ENCODE data around the gene LINGO3.

The LINGO3 gene

GRCh38 chr19:2278459-2279158 is 29.3 kb downstream of the LINGO3 start:
- DNase-seq, result peak; percentile 45

- DNase-seq, result no peak
Measured at GRCh38 chr19:2277138-2277537, 30.8 kb downstream of the LINGO3 start.

- peak; percentile 52 for DNase-seq
Measured at GRCh38 chr19:2276429-2276986, 31.4 kb downstream of the LINGO3 start.

- DNase-seq, result peak; percentile 48
Measured at GRCh38 chr19:2275588-2276428, 32.1 kb downstream of the LINGO3 start.

GRCh38 chr19:2274931-2275535 is 32.9 kb downstream of the LINGO3 start:
- peak; percentile 91 for DNase-seq

GRCh38 chr19:2274185-2274711 is 33.7 kb downstream of the LINGO3 start:
- DNase-seq, result peak; percentile 41

- DNase-seq, result peak; percentile 95
Measured at GRCh38 chr19:2273356-2274184, 34.4 kb downstream of the LINGO3 start.

- no peak for DNase-seq
Measured at GRCh38 chr19:2271234-2272103, 36.5 kb downstream of the LINGO3 start.

- peak; percentile 83 for DNase-seq
Measured at GRCh38 chr19:2270423-2271233, 37.3 kb downstream of the LINGO3 start.

- no peak for DNase-seq
Measured at GRCh38 chr19:2270157-2270422, 37.9 kb downstream of the LINGO3 start.

- DNase-seq, result peak; percentile 98
Measured at GRCh38 chr19:2269244-2270156, 38.5 kb downstream of the LINGO3 start.

GRCh38 chr19:2268861-2269243 is 39.1 kb downstream of the LINGO3 start:
- DNase-seq, result no peak

- no peak for DNase-seq
Measured at GRCh38 chr19:2268480-2268830, 39.5 kb downstream of the LINGO3 start.

GRCh38 chr19:2266183-2266993 is 41.6 kb downstream of the LINGO3 start:
- DNase-seq, result no peak

- DNase-seq, result no peak
Measured at GRCh38 chr19:2261438-2262172, 46.3 kb downstream of the LINGO3 start.

GRCh38 chr19:2260341-2260805 is 47.6 kb downstream of the LINGO3 start:
- no peak for DNase-seq

- DNase-seq, result no peak
Measured at GRCh38 chr19:2259336-2259735, 48.6 kb downstream of the LINGO3 start.

Measured in islet precursor cell (in vitro differentiated cells).